Liver (tissue), 3 donors: ENCODE data around the gene IL37.

Source experiments
- HNF4A ChIP-seq, 2 donors: conservative IDR thresholded peaks; 2 replicates each; pipeline ENCODE4 v1.6.1; 2016; ENCODE audit warnings: antibody characterized with exemption in 2 of 2, mild to moderate bottlenecking in 2 of 2
- JUND ChIP-seq, 2 donors: IDR thresholded peaks; 2 replicates each; pipeline ENCODE4 v1.6.1; 2016; ENCODE audit warnings: antibody characterized with exemption in 2 of 2
- SP1 ChIP-seq: IDR thresholded peaks from 2 replicates; pipeline ENCODE4 v1.6.1; 2018; ENCODE audit warnings: antibody characterized with exemption, mild to moderate bottlenecking
- TAF1 ChIP-seq: conservative IDR thresholded peaks from 2 replicates; pipeline ENCODE4 v1.6.1; 2016; ENCODE audit warnings: antibody characterized with exemption, mild to moderate bottlenecking
- YY1 ChIP-seq: IDR thresholded peaks from 2 replicates; pipeline ENCODE4 v1.6.1; 2016; ENCODE audit warnings: antibody characterized with exemption, mild to moderate bottlenecking
- TF ChIP-seq, protein P1 (sequence below): IDR thresholded peaks from 2 replicates; pipeline ENCODE4 v1.6.1; 2016; ENCODE audit warnings: antibody characterized with exemption, mild to moderate bottlenecking
- TF ChIP-seq, protein P2 (sequence below): fragments of 150-350 bp; IDR thresholded peaks from 2 replicates; pipeline ENCODE4 v1.5.1; 2017; ENCODE audit warnings: improper control_type of control experiment, low read depth, low read length; ENCODE audit not compliant: missing input control
- donor health status: healthy.
- donor health status: healthy.

DNA sequence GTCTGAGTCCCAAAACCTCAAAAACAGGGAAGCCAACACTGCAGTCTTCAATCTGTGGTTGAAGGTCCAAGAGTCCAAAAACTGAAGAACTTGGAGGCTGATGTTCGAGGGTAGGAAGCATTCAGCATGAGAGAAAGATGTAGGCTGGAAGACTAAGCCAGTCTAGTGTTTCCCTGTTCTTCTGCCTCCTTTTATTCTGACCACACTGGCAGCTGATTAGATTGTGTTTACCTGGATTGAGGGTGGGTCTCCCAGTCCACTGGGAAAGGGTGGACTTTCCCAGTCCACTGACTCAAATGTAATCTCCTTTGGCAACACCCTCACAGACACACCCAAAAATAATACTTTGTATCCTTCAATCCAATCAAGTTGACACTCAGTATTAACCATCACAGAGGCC, 46.9 kb upstream of the IL37 start:
- TF ChIP-seq, protein P1, sequence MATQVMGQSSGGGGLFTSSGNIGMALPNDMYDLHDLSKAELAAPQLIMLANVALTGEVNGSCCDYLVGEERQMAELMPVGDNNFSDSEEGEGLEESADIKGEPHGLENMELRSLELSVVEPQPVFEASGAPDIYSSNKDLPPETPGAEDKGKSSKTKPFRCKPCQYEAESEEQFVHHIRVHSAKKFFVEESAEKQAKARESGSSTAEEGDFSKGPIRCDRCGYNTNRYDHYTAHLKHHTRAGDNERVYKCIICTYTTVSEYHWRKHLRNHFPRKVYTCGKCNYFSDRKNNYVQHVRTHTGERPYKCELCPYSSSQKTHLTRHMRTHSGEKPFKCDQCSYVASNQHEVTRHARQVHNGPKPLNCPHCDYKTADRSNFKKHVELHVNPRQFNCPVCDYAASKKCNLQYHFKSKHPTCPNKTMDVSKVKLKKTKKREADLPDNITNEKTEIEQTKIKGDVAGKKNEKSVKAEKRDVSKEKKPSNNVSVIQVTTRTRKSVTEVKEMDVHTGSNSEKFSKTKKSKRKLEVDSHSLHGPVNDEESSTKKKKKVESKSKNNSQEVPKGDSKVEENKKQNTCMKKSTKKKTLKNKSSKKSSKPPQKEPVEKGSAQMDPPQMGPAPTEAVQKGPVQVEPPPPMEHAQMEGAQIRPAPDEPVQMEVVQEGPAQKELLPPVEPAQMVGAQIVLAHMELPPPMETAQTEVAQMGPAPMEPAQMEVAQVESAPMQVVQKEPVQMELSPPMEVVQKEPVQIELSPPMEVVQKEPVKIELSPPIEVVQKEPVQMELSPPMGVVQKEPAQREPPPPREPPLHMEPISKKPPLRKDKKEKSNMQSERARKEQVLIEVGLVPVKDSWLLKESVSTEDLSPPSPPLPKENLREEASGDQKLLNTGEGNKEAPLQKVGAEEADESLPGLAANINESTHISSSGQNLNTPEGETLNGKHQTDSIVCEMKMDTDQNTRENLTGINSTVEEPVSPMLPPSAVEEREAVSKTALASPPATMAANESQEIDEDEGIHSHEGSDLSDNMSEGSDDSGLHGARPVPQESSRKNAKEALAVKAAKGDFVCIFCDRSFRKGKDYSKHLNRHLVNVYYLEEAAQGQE, result no peak
- TF ChIP-seq, protein P2, sequence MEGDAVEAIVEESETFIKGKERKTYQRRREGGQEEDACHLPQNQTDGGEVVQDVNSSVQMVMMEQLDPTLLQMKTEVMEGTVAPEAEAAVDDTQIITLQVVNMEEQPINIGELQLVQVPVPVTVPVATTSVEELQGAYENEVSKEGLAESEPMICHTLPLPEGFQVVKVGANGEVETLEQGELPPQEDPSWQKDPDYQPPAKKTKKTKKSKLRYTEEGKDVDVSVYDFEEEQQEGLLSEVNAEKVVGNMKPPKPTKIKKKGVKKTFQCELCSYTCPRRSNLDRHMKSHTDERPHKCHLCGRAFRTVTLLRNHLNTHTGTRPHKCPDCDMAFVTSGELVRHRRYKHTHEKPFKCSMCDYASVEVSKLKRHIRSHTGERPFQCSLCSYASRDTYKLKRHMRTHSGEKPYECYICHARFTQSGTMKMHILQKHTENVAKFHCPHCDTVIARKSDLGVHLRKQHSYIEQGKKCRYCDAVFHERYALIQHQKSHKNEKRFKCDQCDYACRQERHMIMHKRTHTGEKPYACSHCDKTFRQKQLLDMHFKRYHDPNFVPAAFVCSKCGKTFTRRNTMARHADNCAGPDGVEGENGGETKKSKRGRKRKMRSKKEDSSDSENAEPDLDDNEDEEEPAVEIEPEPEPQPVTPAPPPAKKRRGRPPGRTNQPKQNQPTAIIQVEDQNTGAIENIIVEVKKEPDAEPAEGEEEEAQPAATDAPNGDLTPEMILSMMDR, result no peak
- TF ChIP-seq TAF1 (no peak), SP1 (no peak), YY1 (no peak), JUND (IDR thresholded peaks at IDR 0.05) (no peak), HNF4A (conservative IDR thresholded peaks at IDR 0.05) (no peak)
